KOPT-K1 (cell line): ENCODE data around the gene KIRREL1.

Experiments
- H3K27ac ChIP-seq: fragments of 200-600 bp; sonication (generic); 2 replicates; pipeline ENCODE4 v1.5.1; 2016; ENCODE audit warnings: antibody characterized with exemption, mild to moderate bottlenecking, low read depth, low read length; ENCODE audit not compliant: poor library complexity, severe bottlenecking
- H3K36me3 ChIP-seq: fragments of 200-600 bp; sonication (generic); 2 replicates; pipeline ENCODE4 v1.5.1; 2017; ENCODE audit warnings: antibody characterized with exemption, mild to moderate bottlenecking, low read length, moderate library complexity; ENCODE audit not compliant: insufficient read depth
- H3K9me3 ChIP-seq: fragments of 200-600 bp; sonication (generic); 2 replicates; pipeline ENCODE4 v1.5.1; 2017; ENCODE audit warnings: antibody characterized with exemption, low read length, mild to moderate bottlenecking; ENCODE audit not compliant: insufficient read depth, poor library complexity, severe bottlenecking

KIRREL1 gene

DNA sequence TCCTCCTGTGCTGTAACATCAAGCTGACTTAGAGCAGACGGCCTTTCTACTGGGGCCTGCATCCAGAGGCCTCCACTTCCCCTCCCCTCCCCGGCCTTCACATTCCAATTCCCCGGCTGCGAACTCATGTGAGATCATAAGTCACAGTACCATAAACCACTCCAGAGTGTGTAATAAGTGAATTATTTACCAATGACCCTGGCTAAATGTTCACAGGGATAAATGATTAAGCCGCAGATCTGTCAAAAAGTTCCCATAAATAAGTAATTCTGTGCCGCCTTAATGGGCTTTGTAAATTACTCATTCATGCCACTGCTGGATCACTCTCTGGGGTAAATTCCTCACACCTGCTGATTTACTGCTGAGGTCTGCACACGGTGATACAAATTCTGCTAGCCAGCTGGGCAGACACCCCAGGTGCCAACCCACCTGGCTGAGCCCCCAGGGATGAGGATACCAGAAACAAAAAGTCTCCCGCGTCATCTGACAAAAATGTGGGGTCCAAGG, 27.4 kb upstream of the KIRREL1 start:
- no peaks in the 10 kb centered on the region for H3K36me3 ChIP-seq
- H3K27ac ChIP-seq: no peak overlapping the region
- H3K9me3 ChIP-seq: no peaks in the 10 kb centered on the region

DNA sequence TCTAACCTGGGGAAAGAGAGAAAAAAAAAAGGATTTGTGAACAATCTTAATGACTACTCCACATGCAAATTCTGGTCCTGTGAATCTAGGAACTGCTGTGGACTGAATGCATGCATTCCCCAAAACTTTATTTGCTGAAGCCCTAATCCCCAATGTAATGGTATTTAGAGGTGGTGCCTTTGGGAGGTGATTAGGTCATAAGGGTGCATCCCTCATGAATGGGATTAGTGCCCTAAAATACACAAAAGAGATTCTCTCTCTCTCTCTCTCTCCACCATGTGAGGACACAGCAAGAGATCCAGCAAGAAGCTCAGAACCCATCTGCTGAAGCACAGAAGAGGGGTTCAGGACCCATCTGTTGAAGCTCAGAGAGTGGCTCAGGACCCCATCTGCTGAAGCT, 26.2 kb upstream of the KIRREL1 start:
- H3K27ac ChIP-seq: no peak overlapping the region
- peaks cover 11% of the 10 kb centered on the region for H3K9me3 ChIP-seq
- H3K36me3 ChIP-seq: no peaks in the 10 kb centered on the region

DNA sequence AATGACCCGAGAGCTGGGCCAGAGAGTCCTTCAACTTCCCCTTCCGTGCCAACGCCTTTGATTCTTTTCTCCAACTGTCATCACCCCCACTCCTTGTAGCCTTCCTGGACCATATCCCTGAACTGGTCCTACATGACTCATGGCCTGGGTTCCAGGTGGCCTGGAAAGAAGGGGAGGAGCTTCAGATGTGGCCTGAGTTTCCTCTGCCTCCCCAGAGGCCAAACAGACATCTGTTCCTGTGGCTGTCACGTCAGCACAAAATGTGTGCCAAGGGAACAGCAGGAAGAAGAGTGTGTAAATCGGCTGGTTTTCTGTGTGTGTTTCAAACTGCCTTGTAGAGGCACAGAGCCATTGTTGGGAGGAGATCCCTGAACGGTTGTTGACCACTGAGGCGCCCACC, 24.9 kb upstream of the KIRREL1 start:
- Histone ChIP-seq H3K36me3 (no peaks in the 10 kb centered on the region), H3K9me3 (peaks cover 14% of the 10 kb centered on the region), H3K27ac (no peak overlapping the region)

DNA sequence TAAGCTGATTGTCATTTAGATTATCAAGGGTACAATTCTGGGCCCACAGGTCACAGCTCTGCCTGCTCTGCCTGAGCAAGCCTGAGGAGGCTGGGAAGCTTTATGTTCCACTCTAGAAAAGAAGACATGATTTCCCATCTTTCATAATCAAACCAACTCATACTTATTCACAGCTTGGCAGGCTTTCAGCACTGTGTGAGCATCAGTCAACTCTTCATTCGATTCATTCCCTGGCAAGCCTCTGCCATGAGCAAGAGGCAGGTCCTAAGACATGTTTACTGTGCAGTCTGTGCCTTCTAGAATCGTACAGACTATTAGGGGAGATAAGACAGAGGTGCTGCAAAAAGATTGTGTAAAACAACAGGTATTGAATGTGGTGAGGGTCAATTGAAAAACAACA, 24.5 kb upstream of the KIRREL1 start:
- Histone ChIP-seq H3K27ac (no peak overlapping the region), H3K36me3 (no peaks in the 10 kb centered on the region)

DNA sequence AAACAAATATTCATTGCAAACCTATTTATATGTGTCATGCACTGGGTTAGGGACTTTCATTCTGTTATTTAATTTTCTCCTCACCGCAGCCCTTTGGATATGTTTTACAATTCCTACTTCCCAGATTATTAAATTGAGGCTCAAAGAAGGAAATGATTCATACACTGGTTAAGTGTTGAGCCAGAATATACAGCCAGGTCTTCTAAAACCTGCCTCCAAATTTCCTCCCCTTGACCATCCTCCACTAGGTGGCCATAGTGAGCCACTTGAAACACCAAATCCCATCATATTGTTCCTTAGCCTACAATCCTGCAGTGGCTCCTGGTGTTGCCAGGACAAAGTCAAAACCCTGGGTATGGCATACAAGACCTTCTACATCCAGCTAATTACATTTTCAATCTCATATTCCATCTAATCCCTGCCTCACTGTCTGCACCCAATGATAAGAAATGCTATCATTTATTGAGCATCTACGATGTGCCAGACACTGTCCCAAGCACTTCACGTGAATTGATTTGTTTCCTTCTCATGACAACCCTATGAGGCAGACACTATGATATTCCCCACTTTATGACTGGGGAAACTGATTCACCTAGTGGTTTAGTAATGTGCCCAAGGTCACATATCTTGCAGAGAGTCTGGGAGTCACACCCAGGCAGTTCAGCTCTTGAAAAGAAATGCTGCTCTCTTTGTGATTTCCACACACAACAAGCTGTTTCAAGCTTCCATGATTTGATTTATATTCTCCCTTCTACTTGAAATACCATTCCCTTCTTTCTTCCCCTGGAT, 23.6 kb upstream of the KIRREL1 start:
- Histone ChIP-seq H3K27ac (no peak overlapping the region), H3K9me3 (peaks cover 14% of the 10 kb centered on the region), H3K36me3 (no peaks in the 10 kb centered on the region)

More for the DNA sequence above, 24.5 kb upstream of the KIRREL1 start:
- peaks cover 14% of the 10 kb centered on the region for H3K9me3 ChIP-seq

DNA sequence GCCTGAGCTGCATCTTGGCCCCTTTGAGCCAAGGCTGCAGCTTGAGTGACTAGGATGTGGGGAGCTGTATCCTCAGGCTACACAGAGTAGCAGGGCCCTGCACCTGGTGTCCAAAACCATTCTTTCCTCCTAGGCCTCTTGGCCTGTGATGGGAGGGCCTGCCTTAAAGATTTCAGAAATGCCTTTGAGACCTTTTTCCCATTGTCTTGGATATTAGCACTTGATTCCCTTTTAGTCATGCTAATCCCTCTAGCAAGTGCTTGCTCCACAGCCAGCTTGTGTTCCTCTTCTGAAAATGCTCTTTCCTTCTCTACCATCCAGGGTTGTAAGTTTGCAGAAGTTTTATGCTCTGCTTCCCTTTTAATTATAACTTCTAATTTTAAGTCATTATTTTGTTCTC, 21.7 kb upstream of the KIRREL1 start:
- peaks cover 14% of the 10 kb centered on the region for H3K9me3 ChIP-seq
- H3K27ac ChIP-seq: no peak overlapping the region
- H3K36me3 ChIP-seq: no peaks in the 10 kb centered on the region

DNA sequence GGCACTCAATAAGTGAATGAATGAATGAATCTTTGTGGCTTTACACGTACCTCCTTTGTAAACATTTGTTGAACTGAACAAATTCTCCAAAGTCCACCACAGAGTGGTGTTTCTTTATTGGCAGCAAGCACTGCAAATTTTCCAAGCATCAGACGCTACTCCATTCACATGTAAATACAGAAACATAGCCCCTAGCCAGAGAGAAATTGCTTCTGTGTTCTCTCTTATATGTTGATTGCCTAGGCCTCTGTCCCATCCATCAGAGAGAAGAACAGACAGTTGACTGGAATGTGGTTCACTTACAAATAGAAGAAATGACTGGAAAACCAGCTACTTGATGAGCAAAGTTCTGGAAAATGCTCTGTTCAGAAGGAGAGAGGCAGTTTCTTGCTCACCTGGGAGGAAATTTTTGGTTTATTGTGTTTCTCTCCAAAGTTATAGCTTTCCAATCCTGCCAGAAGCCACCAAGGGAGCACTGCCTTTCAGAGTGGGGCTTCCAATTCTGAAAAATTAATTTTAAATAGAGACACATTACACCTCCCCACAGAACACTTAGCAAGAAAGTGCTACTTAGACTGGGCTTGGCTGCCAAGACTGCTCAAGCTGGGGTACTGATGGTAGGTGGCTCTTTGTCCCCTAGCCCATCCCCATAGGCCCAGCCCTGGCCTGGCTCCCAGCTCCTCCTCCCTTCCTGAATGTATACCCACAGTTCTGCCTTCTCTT, 18.1 kb upstream of the KIRREL1 start:
- H3K36me3 ChIP-seq: no peaks in the 10 kb centered on the region
- peaks cover 14% of the 10 kb centered on the region for H3K9me3 ChIP-seq
- H3K27ac ChIP-seq: no peak overlapping the region

DNA sequence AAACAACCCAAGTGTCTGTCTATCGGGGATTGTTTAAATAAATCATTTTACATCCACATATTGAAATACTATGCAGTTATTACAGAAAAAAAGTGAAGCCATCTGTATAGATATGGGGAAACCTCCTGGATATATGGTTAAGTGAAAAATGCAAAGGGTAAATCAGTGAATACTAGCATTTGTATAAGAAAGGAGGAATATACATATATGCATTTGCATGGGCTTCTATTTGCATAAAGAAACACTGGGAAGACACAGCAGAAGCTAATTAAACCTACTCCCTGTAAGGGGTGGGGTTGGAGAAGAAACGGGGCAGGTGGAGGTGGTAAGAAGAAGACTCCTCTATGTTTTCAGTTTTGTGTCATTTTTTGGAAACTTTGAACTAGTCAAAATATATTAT, 16.6 kb upstream of the KIRREL1 start:
- Histone ChIP-seq H3K9me3 (peaks cover 6% of the 10 kb centered on the region), H3K36me3 (no peaks in the 10 kb centered on the region), H3K27ac (no peak overlapping the region)

DNA sequence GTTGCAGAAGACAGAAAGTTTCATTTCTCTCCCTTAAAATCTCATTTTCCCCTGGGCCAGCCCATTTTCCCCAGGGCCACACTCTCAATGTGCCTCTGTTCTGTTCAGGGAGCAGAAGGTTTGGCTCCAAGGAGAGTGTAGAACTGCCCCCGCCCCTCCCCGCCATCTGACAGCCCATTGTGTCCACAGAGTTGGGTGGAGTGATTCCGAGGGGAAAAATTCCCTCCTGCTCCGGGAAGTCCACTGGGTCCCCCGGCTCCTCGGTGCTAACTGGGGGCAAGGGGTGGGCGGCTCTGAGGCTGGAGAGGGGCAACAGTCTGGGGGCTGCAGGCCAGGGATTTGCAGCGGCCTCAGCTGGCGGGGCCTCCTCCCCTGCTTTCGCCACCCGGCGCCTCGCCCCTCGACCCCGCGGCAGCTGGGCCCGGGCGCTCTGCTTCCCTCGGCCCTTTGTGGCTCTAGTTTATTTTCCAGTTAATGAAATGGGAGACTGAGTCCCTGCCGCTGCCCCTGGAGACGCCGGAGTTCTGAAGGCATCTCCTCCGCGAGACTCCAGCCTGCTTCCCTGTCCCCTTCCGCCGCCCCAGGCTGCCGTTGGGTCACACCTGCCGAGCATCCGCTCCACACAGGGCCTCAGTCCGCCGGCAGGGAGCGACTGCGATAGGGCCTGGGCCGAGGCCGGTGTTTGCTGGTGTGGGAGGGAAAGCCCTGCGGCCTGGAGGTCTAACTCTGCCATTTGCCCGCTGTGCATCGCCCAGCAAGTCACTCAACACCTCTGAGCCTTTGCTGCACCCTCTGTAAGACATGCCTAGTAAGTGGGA, 14.7 kb upstream of the KIRREL1 start:
- no peaks in the 10 kb centered on the region for H3K36me3 ChIP-seq

DNA sequence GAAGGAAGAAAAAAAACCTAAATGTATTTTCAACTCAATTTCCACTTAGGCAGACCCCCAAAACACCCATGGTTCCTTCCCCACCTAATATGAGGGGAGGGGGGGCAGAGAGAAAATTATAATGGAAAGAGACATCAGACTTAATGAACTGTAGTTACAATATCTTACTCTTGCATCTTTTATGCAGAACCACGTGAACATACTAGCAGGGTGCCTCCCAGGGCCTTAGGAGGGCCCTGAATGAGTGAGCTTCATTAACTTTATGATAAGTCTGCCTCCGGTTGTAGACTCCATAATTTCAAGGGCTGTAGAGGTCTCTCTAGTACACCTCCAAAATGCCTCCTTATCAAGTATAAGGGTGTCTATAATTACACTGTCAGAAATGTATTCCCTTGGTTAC, 11.3 kb upstream of the KIRREL1 start:
- Histone ChIP-seq H3K36me3 (no peaks in the 10 kb centered on the region), H3K27ac (no peak overlapping the region), H3K9me3 (no peaks in the 10 kb centered on the region)

More for the DNA sequence above, 14.7 kb upstream of the KIRREL1 start:
- Histone ChIP-seq H3K27ac (no peak overlapping the region), H3K9me3 (no peaks in the 10 kb centered on the region)

DNA sequence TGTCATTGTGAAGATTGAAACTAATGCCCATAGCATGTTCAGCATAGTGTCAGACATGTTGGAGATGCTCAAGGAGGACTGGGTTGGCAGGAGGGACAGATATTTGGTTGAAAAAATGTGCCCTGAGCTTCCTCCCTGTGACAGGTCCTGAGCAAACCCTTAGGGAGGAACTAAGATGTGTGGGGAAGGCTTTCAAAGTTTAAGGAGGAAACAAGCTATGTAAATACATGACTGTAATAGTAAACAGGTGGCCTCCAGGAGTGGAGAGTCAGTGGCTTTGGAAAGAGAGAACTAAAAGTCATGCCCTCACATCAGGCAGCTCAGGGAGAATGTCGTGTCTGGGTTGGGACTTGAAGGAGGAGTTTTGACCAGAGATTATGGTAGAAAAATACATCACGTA, 9.7 kb upstream of the KIRREL1 start:
- H3K9me3 ChIP-seq: no peaks in the 10 kb centered on the region
- no peaks in the 10 kb centered on the region for H3K36me3 ChIP-seq
- no peak overlapping the region for H3K27ac ChIP-seq

DNA sequence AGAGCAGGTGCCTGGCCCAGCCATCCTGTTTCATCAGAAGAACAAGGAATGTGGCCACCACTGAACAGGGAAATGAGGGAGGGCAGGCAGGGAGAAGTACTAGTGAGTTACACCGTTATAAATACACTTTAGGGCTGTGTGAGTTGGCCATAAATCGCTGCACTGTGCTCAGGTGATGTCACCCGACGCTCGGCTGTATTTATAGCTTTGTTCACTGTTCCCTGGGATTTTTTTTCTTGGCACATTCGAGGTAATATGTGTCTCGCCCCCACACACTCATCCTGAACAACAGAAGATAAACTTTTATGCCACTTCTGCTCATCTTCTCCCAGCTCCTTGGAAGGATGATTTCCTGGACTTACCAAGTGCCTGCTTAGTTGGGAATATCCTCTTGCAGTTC, 9.0 kb upstream of the KIRREL1 start:
- Histone ChIP-seq H3K36me3 (no peaks in the 10 kb centered on the region), H3K9me3 (no peaks in the 10 kb centered on the region), H3K27ac (no peak overlapping the region)

DNA sequence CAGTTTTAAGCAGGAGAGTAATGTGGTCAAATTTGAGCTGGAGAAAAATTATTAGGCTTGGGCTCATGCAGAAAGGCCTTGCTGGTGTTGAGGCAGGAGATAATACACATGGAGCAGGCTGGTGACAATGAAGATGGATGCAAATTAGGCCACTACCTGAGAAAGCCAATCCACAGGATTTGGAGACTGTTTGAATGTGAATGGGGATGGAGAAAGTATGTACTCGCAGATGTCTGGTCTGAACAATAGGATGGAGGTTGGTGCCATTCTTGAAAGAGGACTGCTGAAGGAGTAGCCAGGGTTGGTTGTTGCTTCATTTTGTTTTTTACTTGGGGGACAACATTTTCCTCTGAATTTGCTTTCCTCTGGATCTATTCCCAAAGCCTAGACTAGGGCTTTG, 8.0 kb upstream of the KIRREL1 start:
- no peaks in the 10 kb centered on the region for H3K36me3 ChIP-seq
- no peaks in the 10 kb centered on the region for H3K9me3 ChIP-seq
- no peak overlapping the region for H3K27ac ChIP-seq

DNA sequence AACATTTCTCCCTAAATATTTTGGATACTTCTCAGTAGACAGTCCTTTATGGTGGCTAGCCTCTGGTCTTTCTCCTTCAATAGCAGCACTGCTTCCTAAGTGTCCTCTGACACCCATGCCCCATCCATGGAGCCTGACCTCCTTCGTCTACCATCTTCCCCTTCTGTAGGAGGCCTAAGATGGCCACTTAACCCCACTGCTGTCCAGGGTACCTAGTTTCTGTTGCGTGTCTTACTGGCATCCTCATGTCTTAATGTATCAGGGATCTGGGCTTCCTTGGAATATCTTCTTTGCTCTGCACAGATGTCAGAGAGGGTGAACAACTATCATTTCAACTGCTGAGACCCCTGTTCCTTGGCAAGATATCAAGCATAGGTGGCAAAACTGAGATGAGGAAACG, 5.4 kb upstream of the KIRREL1 start:
- Histone ChIP-seq H3K36me3 (no peaks in the 10 kb centered on the region), H3K27ac (no peak overlapping the region), H3K9me3 (no peaks in the 10 kb centered on the region)
